ENCODE measurements around the gene ZNF701. TPM values are rescaled to one million over a fixed set of nuclear protein-coding genes. Genes with fewer than 3 reads are reported as not detected.
A peak's percentile ranks its signal among the peaks of the same experiment; 100 is the strongest.
"Not testable (repeated sequence)": the region's sequence is repeated elsewhere in the genome, so short reads cannot be mapped to it uniquely, and the experiment has no call there.

Gene ZNF701
- total RNA-seq, 1 donor from 2014 or later: 16.6 TPM

DNA sequence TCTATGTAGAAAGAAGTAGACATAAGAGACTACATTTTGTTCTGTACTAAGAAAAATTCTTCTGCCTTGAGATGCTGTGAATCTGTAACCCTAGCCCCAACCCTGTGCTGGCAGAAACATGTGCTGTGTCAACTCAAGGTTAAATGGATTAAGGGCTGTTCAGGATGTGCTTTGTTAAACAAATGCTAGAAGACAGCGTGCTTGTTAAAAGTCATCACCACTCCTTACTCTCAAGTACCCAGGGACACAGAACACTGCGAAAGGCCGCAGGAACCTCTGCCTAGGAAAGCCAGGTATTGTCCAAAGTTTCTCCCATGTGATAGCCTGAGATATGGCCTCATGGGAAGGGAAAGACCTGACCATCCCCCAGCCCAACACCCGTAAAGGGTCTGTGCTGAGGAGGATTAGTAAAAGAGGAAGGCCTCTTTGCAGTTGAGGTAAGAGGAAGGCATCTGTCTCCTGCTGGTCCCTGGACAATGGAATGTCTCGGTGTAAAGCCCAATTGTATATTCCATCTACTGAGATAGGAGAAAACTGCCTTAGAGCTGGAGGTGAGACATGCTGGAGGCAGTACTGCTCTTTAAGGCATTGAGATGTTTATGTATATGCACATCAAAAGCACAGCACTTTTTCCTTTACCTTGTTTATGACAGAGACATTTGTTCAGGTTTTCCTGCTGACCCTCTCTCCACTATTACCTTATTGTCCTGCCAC, 11.2 kb upstream of the ZNF701 start:
- ATAC-seq; intact Hi-C loops (cut with DNase I); DNase-seq (ENCODE audit: missing footprints): not testable (repeated sequence)

DNA sequence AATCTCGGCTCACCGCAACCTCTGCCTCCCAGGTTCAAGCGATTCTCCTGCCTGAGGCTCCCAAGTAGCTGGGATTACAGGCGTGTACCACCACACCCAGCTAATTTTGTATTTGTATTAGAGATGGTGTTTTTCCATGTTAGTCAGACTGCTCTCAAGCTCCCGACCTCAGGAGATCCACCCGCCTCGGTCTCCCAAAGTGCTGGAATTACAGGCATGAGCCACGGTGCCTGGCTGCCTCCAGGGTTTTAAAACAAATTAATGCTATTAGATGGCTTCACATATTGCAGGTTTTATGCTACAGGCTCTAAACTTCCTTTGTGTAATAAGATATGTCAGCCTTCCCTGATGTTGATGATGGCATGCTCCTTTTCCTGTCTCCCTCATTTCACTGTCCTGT, 8.5 kb upstream of the ZNF701 start:
- ATAC-seq; DNase-seq (ENCODE audit: missing footprints); intact Hi-C loops (cut with DNase I): not testable (repeated sequence)

DNA sequence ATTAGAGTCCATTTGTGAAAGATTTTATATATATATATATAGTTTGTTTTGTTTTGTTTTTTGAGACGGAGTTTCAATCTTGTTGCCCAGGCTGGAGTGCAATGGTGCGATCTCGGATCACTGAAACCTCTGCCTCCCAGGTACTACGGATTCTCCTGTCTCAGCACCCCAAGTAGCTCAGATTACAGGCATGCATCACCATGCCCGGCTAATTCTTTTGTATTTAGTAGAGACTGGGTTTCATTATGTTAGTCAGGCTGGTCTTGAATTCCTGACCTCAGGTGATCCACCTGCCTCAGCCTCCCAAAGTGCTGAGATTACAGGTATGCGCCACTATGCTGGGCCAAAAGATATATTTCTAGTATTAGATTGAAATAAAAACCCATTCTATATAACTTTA, 4.0 kb upstream of the ZNF701 start:
- no peak for DNase-seq (ENCODE audit: missing footprints)
- no peak for ATAC-seq
- intact Hi-C loops (cut with DNase I): no loop called here

DNA sequence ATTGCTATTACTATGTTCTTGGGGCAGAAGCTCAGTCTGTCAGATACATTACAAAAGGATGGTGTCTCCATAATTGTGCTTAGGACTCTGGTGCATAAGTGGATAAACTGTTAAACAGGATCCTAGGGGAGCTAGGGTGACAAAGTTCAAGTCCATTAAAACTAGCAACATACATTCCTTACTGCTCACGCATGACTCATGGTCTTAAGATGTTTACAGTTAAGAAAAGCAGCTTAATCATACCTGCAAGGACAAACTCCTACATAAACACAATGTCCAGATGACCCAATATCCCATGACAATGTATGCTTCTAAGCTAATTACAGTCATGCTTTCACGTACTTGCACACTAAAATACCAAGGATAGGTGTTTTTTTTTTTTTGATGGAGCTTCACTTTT, 3.5 kb upstream of the ZNF701 start:
- no peak for DNase-seq (ENCODE audit: missing footprints)
- ATAC-seq: no peak
- intact Hi-C loops (cut with DNase I): no loop called here

DNA sequence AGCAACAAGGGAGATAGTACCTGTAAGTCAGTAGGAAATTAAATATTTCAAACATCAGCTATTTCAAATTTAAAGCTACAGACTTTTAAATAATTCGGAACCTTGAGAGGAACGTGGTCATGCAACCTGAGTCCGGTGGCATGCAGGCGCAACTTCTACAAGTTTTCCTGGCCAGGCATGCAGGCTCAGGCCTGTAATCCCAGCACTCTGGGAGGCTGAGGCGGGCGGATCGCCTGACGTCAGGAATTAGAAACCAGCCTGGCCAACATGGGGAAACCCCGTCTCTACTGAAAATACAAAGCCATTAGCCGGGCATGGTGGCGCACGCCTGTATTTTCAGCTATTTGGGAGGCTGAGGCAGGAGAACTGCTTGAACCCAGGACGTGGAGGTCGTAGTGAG, 2.2 kb upstream of the ZNF701 start:
- DNase-seq (ENCODE audit: missing footprints) (no peak), ATAC-seq (no peak)
- intact Hi-C loops (cut with DNase I): no loop called here

DNA sequence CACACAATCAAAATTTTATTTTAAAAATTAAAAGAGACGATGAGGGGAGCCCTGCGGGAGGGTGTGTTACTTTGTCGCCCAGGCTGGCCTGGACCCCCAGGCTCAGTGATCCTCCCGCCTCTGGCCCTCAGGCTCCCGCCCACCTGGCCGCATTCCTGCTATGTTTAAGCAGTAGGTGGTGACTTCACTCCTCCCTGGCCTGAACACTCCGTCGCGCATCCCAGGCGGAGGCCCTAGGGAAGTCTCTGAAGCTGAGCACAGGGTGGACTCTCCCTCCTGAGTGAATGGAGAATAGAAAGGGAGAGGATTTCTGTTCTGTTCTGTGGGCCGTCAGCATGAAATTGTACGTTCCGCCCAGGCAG, 468 bp upstream of the ZNF701 start:
- ATAC-seq (peak; percentile 46), DNase-seq (ENCODE audit: missing footprints) (peak; percentile 75)
- intact Hi-C loops (cut with DNase I): not testable (repeated sequence)

DNA sequence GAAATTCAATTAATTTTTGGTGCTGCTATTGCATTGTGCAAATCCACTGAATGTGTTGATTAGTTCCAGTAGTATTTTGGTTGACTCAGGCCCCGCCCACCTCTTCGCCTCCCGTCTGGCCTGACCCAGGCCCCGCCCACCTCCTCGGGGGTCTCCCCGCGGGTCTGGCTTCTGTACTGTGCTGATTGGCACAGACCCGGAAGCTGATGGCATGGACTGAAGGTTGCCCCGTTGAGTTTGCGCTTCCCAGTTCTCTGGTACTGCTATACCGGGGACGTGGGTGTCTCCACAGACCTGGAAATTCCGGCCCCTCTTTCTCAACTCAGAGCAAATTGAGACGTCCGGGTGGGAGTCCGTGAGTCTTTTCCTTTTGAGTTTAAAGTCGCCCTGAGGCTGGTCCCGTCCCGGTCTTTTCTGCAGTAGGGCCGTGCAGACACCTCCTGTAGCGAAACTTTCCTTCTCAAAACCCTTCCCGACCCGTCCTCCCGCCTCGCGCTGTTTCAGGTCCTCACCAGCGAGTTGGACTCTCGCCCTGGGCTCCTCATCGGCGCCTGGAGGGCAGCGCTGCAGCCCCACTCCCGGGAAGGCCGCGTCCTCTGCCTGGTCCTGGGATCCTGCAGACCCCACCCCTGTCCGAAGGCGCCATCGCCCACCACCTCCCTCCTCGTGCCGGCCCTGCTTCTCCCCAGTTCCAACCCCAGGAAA, 14.8 kb downstream of the ZNF701 start:
- DNase-seq (ENCODE audit: missing footprints) (no peak), ATAC-seq (peak; percentile 57)
- intact Hi-C loops (cut with DNase I): no loop called here

DNA sequence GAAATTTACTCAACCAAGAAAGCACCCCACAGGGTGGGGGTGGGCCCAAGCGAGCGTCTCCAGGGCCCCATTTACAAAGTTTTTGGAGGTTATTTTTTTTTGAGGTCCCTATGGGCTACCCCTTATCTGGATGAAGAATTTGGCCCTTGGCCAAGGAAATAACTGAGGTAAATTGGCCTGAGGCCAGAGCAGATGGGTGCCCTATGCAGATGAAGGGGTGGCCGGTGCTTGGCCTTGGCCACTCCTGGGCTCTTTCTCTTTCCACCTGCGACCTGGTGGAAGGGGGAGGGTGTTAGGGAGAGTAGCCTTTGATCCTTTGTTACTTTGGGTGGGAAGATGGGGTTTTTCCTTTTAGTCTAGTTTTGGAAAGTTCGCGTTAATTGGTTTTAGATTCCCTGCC, 15.5 kb downstream of the ZNF701 start:
- intact Hi-C loops (cut with DNase I): no loop called here
- DNase-seq (ENCODE audit: missing footprints): no peak
- no peak for ATAC-seq

DNA sequence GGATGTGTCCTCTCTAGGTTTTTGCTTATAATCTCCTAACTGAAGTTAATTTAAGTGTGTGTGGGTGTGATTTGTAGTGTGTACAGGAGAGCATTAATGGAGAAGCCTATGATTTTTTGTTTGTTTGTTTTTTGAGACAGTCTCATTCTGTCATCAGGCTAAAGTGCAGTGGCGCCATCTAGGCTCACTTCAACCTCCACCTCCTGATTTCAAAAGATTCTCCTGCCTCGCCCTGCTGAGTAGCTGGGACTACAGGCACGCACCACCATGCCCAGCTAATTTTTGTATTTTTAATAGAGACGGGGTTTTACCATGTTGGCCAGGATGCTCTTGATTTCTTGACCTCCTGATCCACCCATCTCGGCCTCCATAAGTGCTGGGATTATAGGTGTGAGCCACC, 20.6 kb downstream of the ZNF701 start:
- intact Hi-C loops (cut with DNase I): no loop called here
- DNase-seq (ENCODE audit: missing footprints): no peak
- no peak for ATAC-seq

DNA sequence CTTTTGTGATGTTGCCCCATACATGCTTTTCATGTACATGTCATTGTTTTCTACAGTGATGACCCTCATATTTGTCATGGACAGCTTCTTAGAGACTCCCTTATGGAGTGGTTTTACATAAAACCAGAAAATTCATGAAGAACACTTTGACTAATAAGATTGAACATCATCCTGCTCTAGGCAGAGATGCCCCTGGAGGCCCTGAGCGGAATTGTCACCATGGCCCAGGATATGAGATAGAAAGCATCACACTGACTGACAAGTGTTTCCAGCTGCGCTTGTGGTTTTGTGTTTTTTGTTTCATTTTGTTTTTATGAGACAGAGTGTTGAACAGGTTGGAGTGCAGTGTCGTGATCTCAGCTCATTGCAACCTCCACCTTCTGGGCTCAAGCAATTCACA, 22.2 kb downstream of the ZNF701 start:
- intact Hi-C loops (cut with DNase I): no loop called here
- ATAC-seq: no peak

DNA sequence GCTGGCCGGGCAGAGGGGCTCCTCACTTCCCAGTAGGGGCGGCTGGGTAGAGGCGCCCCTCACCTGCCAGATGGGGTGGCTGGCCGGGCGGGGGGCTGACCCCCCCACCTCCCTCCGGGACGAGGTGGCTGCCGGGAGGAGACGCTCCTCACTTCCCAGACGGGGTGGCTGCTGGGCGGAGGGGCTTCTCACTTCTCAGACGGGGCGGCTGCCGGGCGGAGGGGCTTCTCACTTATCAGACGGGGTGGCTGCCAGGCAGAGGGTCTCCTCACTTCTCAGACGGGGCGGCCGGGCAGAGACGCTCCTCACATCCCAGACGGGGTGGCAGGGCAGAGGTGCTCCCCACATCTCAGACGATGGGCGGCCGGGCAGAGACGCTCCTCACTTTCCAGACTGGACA, 23.4 kb downstream of the ZNF701 start:
- intact Hi-C loops (cut with DNase I); ATAC-seq: not testable (repeated sequence)

More for the DNA sequence above, 22.2 kb downstream of the ZNF701 start:
- DNase-seq (ENCODE audit: missing footprints): no peak

DNA sequence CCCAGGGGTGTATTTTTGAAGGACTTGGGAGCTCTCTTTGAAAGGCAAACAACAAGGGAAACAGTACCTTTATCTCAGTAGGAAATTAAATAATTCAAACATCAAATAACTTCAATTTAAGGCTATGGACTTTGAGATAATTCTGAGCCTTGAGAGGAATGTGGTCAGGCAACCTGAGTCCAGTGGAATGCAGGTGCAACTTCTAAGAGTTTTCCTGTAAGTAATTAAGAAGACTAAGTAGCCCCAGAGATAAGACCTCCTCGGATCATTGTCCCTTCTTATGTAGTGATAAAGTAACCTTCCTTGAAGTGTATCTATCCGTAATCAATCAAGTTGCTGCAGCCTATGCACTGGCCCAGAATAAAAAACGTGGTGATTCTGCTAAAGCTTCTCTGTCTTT, 29.2 kb downstream of the ZNF701 start:
- ATAC-seq (no peak), DNase-seq (ENCODE audit: missing footprints) (no peak)
- intact Hi-C loops (cut with DNase I): no loop called here

More for the DNA sequence above, 23.4 kb downstream of the ZNF701 start:
- not testable (repeated sequence) for DNase-seq (ENCODE audit: missing footprints)

DNA sequence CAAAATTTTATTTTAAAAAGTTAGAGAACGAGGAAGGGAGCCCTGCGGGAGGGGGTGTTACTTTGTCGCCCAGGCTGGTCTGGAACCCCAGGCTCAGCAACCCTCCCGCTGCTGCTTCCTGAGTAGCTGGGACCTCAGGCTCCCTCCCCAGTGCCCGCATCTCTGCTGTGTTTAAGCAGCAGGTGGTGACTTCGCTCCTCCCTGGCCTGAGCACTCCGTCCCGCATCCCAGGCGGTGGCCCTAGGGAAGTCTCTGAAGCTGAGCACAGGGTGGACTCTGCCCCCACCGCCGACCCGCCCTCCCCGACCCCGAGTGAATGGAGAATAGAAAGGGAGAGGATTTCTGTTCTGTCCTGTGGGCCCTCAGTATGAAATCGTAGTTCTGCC, 30.5 kb downstream of the ZNF701 start:
- no peak for DNase-seq (ENCODE audit: missing footprints)
- intact Hi-C loops (cut with DNase I): loop anchor here (5.0 kb wide), 1 partner anchor 303 kb away; the partner anchor contains the start of gene ZNF480
- peak; percentile 5 for ATAC-seq

DNA sequence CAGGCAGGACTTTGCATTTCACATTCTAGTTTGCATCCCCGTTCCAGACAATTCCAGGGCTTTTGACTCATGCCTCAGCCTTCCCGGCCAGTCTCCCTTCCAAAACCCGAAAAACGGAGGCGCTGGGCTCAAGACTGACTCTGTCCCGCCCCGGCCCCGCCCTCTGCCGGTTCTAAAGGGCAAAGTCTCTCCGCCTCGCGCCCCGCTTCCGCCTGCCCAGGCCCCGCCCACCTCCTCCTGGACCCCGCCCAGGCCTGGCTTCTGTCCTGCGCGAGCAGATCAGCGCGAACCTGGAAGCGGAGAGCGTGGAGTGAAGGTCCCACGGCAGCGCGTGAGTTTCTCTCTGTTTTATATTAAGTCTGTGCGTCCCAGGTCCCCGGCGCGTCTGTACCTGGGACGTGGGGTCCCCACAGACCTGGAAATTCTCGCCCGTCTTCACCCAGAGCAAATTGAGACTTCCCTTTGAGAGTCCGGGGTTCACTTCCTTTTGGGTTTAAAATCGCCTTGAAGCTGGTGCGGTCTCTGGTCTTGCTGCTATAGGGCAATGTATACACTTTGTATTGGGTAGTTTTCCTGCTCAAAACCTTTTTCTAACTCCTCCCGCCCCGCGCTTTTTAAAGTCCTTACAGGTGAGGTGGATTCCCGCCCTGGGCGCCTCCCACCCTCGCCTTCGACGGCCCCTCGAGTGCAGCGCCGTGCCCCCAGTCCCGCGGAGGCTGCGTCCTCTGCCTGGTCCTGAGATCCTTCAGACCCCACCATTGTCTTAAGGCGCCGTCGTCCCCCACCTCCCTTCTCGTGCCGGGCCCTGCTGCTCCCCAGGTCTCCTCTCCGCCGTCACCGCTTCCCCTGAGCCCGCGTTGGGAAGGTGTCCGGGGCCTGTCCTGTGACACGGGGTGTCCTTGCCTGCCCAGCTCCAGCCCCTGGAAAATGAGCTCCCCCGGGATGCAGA, 31.2 kb downstream of the ZNF701 start:
- ATAC-seq: peak; percentile 100
- peak; percentile 99 for DNase-seq (ENCODE audit: missing footprints)
- intact Hi-C loops (cut with DNase I): loop anchor here (5.0 kb wide), 1 partner anchor 304 kb away; the partner anchor contains the start of gene ZNF480

DNA sequence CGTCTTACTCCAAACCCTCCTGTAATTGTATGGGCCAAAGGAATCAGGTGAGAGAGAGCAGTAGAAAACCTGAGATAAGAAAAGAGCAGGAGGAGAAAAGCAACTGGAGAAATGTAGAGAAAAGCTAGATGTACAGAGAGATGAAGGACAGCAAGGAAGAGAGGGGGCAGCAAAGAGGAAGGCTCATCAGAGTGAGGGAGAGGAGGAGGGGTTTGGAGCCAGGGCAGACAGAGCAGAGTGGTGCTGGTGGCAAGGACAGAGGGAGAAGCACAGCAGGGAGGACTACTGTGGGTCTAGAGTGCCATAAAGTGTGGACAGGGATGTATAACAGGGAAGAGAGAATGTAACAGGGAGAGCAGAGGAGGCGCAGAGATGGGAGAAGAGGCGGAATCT, 31.9 kb downstream of the ZNF701 start:
- ATAC-seq: peak; percentile 29
- not testable (repeated sequence) for DNase-seq (ENCODE audit: missing footprints)
- intact Hi-C loops (cut with DNase I): loop anchor here (5.0 kb wide), 1 partner anchor 305 kb away; the partner anchor contains the start of gene ZNF480

DNA sequence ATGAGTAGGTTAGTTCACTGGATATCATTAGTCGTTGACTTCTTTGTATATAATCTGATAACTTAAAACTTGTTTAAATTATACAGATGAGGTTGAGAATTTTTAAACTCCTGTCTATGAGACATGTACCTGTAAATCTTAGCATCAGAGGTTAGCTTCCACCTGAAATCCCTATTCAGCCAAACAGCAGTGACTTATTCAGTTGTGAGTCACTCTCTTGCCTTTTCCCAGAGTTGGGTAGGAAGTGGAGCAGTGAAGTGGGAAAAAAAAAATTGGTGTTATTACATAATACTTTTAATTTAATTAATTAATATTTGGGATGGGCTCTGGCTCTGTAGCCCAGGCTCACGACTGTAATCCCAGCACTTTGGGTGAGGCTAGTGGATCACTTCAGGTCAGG, 32.9 kb downstream of the ZNF701 start:
- ATAC-seq: no peak
- intact Hi-C loops (cut with DNase I): loop anchor here (5.0 kb wide), 1 partner anchor 306 kb away; the partner anchor contains the start of gene ZNF480

DNA sequence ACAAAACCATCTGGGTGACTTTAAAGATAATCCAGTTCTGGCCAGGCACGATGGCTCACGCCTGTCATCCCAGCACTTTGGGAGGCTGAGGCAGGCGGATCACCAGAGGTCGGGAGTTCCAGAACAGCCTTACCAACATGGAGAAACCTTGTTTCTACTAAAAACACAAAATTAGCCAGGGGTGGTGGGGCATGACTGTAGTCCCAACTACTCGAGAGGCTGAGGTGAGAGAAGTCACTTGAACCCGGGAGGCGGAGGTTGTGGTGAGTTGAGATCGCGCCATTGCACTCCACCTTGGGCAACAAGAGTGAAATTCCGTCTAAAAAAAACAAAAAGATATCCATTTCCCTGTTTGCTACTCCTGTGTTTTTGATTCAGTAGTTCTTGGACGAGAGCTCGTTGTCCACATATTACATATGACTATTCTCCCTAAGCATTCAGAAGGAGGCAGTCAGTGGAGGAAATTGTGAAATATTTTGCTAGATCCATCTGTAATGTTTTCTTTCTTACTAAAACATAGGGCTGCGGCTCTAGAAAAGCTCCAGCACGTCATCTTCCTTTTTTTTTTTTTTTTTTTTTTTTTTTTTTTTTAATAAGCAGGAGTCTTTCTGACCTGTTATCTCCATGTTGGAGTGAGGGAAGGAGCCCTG, 33.6 kb downstream of the ZNF701 start:
- DNase-seq (ENCODE audit: missing footprints) (no peak), ATAC-seq (no peak)
- intact Hi-C loops (cut with DNase I): loop anchor here (5.0 kb wide), 1 partner anchor 306 kb away; the partner anchor contains the start of gene ZNF480

More for the DNA sequence above, 32.9 kb downstream of the ZNF701 start:
- no peak for DNase-seq (ENCODE audit: missing footprints)

DNA sequence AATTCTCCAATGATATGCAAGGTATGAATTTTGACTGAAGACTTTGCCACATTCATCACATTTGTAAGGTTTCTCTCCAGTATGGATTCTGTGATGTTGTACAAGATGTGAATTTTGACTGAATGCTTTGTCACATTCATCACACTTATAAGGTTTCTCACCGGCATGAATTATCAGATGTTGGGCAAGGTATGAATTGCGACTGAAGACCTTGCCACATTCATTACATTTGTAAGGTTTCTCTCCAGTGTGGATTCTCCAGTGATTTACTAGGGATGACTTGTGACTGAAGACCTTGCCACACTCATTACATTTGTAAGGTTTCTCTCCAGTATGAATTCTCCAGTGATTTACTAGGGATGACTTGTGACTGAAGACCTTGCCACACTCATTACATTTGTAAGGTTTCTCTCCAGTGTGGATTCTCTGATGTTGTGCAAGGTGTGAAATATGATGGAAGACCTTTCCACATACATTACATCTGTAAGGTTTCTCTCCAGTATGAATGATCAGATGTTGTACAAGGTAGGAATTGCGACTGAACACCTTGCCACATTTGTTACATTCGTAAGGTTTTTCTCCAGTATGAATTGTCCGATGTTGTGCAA, 43.3 kb downstream of the ZNF701 start:
- ATAC-seq (no peak), DNase-seq (ENCODE audit: missing footprints) (no peak)
- intact Hi-C loops (cut with DNase I): no loop called here

Data from Right ventricle myocardium inferior (tissue), 1 donor.